Common myeloid progenitor, CD34-positive (primary cell): Measurements from ENCODE around the gene SDK1.

ENCODE experiments used
- CTCF ChIA-PET: fragments of 350-600 bp; sonication (Branson Sonifier 250); formaldehyde crosslinking; loops from one replicate; lab custom pipeline; 2021; ENCODE audit warnings: antibody characterized with exemption; lab: Charles Lee
- POLR2A ChIA-PET: fragments of 350-600 bp; sonication (Branson Sonifier 250); formaldehyde crosslinking; loops from one replicate; lab custom pipeline; 2021; ENCODE audit warnings: antibody characterized with exemption; lab: Charles Lee
- DNase-seq, 3 donors: peaks; one replicate each; pipeline versions ENCODE4 v3.0.0 to v3.0.0-alpha.2; 2013
- H3K27ac ChIP-seq, 2 experiments: 1 replicate in 1 of 2; 2 replicates in 1 of 2; pipeline ENCODE4 v1.7.0; 2013; ENCODE audit warnings: inconsistent platforms in 2 of 2, low read length in 2 of 2, mild to moderate bottlenecking in 2 of 2, low read depth in 1 of 2, moderate library complexity in 1 of 2; ENCODE audit not compliant: severe bottlenecking in 2 of 2, insufficient read depth in 1 of 2, poor library complexity in 1 of 2
- H3K27me3 ChIP-seq, 5 experiments: replicated peaks in 2 of 5; 1 replicate in 3 of 5; 2 replicates in 2 of 5; pipeline versions ENCODE4 v1.6.1 to v1.7.0; 2013; ENCODE audit warnings: low read length in 4 of 5, mild to moderate bottlenecking in 2 of 5, moderate library complexity in 2 of 5, inconsistent platforms in 1 of 5; ENCODE audit not compliant: insufficient read depth in 5 of 5, control insufficient read depth in 4 of 5
- H3K36me3 ChIP-seq, 4 experiments: 1 replicate in 2 of 4; 2 replicates in 2 of 4; pipeline versions ENCODE4 v1.6.1 to v1.7.0; 2013; ENCODE audit warnings: low read length in 3 of 4, control low read depth in 1 of 4, mild to moderate bottlenecking in 1 of 4; ENCODE audit not compliant: control insufficient read depth in 4 of 4, insufficient read depth in 4 of 4
- H3K4me1 ChIP-seq, 4 experiments: 1 replicate in 3 of 4; 2 replicates in 1 of 4; pipeline versions ENCODE4 v1.6.1 to v1.7.1; 2013; ENCODE audit warnings: low read length in 3 of 4, mild to moderate bottlenecking in 3 of 4, control low read depth in 1 of 4, inconsistent platforms in 1 of 4, moderate library complexity in 1 of 4; ENCODE audit not compliant: control insufficient read depth in 4 of 4, insufficient read depth in 4 of 4; ENCODE audit errors: control extremely low read depth in 1 of 4
- H3K4me3 ChIP-seq, 7 experiments: 1 replicate in 4 of 7; 2 replicates in 3 of 7; pipeline versions ENCODE4 v1.5.1 to v1.7.0; 2013; ENCODE audit warnings: mild to moderate bottlenecking in 7 of 7, low read length in 6 of 7, moderate library complexity in 6 of 7, inconsistent platforms in 2 of 7, low read depth in 2 of 7, control low read depth in 1 of 7; ENCODE audit not compliant: insufficient read depth in 4 of 7, control insufficient read depth in 1 of 7; ENCODE audit errors: extremely low read depth in 1 of 7
- H3K9me3 ChIP-seq, 5 experiments: 1 replicate in 4 of 5; 2 replicates in 1 of 5; pipeline versions ENCODE4 v1.6.1 to v1.7.1; 2013; ENCODE audit warnings: low read length in 4 of 5, mild to moderate bottlenecking in 2 of 5, inconsistent platforms in 1 of 5, low read depth in 1 of 5, moderate library complexity in 1 of 5; ENCODE audit not compliant: control insufficient read depth in 4 of 5, insufficient read depth in 2 of 5; ENCODE audit errors: control extremely low read depth in 1 of 5
- WGBS: methylation state at CpG from one replicate; pipeline ENCODE4 v1.1.5; 2013; ENCODE audit not compliant: insufficient coverage; 5-methylcytosine and 5-hydroxymethylcytosine counted together

Gene SDK1

GRCh38 chr7:4014346-4015050 lies 713.4 kb downstream of the SDK1 start:
- no peak for DNase-seq
- no peak overlapping the region for H3K27ac ChIP-seq
- no peak overlapping the region for H3K4me3 ChIP-seq
- ChIA-PET POLR2A (no interaction called here), CTCF (no interaction called here)
- peaks cover 0 to 9% (median 0%) of the 10 kb centered on the region in 5 experiments for H3K27me3 ChIP-seq
- peaks cover 0 to 19% (median 12%) of the 10 kb centered on the region in 5 experiments for H3K9me3 ChIP-seq
- no peaks in the 10 kb centered on the region for H3K36me3 ChIP-seq
- 87% methylated on average over 9 of the region's 13 CpGs for WGBS
- H3K4me1 ChIP-seq, result no peaks in the 10 kb centered on the region

DNA sequence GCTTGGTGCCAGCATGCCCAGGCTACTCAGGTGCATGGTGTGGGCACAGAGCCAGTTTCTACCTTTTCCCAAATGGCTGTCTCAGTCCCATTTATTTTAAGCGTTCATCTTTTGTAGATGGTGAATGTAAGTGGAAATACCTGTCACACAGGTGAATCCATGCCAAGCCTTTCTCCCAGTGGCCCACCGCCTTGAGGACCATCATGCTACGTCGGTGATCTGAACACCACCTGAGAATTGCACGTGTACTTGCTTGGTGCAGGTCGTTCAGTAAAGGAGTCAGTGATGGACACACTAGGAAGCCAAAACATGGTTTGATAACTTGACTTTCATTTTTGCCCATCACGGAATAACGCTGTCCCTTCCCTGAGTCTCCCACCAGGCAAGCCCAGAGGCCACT lies 714.3 kb downstream of the SDK1 start:
- ChIA-PET CTCF (no interaction called here), POLR2A (no interaction called here)
- Histone ChIP-seq H3K4me3 (no peak overlapping the region), H3K27me3 (peaks cover 0 to 9% (median 0%) of the 10 kb centered on the region in 5 experiments), H3K4me1 (no peaks in the 10 kb centered on the region), H3K27ac (no peak overlapping the region), H3K36me3 (no peaks in the 10 kb centered on the region), H3K9me3 (peaks cover 0 to 27% (median 20%) of the 10 kb centered on the region in 5 experiments)
- 98% methylated on average over 8 of the region's 8 CpGs for WGBS
- no peak for DNase-seq

- WGBS, result 98% methylated on average over 10 of the region's 10 CpGs
- H3K9me3 ChIP-seq, result peaks cover 0 to 27% (median 21%) of the 10 kb centered on the region in 5 experiments
- no peak overlapping the region for H3K4me3 ChIP-seq
- ChIA-PET CTCF (no interaction called here), POLR2A (no interaction called here)
- no peaks in the 10 kb centered on the region for H3K4me1 ChIP-seq
- peaks cover 0 to 8% (median 0%) of the 10 kb centered on the region in 5 experiments for H3K27me3 ChIP-seq
- DNase-seq, result no peak
- no peak overlapping the region for H3K27ac ChIP-seq
- no peaks in the 10 kb centered on the region for H3K36me3 ChIP-seq
Observed at GRCh38 chr7:4015996-4016395, 714.9 kb downstream of the SDK1 start.

GRCh38 chr7:4017081-4017480 lies 716.0 kb downstream of the SDK1 start:
- POLR2A ChIA-PET, result no interaction called here
- Histone ChIP-seq H3K4me1 (no peaks in the 10 kb centered on the region), H3K27me3 (peaks cover 0 to 2% (median 0%) of the 10 kb centered on the region in 5 experiments), H3K4me3 (no peak overlapping the region), H3K27ac (no peak overlapping the region), H3K9me3 (peaks cover 0 to 31% (median 21%) of the 10 kb centered on the region in 5 experiments), H3K36me3 (no peaks in the 10 kb centered on the region)
- DNase-seq, result no peak
- WGBS, result 98% methylated on average over 20 of the region's 21 CpGs
- CTCF ChIA-PET, result no interaction called here

DNA sequence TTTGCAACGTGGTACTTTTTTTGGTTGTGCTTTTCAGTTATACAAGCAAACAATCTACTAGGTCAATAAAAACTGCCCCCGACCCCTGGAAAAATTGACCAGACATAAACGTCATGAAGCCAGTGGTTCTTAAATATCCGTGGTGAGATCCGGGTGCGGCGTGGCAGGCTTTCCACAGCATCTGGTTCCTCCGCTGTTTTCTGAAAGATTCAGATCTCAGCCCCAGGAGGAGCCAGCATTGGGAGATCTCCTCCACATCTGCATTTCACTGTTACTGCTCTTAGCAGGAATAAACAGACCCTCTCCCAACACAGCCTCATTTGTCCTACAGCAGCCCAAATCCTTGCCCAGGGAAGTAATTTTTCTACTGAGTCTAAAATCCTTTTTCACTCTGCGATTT lies 716.7 kb downstream of the SDK1 start:
- Histone ChIP-seq H3K27me3 (no peaks in the 10 kb centered on the region), H3K9me3 (peaks cover 0 to 31% (median 21%) of the 10 kb centered on the region in 5 experiments), H3K4me3 (no peak overlapping the region), H3K4me1 (no peaks in the 10 kb centered on the region), H3K27ac (no peak overlapping the region), H3K36me3 (no peaks in the 10 kb centered on the region)
- WGBS, result 90% methylated on average over 9 of the region's 9 CpGs
- DNase-seq, result no peak
- ChIA-PET POLR2A (no interaction called here), CTCF (no interaction called here)

DNA sequence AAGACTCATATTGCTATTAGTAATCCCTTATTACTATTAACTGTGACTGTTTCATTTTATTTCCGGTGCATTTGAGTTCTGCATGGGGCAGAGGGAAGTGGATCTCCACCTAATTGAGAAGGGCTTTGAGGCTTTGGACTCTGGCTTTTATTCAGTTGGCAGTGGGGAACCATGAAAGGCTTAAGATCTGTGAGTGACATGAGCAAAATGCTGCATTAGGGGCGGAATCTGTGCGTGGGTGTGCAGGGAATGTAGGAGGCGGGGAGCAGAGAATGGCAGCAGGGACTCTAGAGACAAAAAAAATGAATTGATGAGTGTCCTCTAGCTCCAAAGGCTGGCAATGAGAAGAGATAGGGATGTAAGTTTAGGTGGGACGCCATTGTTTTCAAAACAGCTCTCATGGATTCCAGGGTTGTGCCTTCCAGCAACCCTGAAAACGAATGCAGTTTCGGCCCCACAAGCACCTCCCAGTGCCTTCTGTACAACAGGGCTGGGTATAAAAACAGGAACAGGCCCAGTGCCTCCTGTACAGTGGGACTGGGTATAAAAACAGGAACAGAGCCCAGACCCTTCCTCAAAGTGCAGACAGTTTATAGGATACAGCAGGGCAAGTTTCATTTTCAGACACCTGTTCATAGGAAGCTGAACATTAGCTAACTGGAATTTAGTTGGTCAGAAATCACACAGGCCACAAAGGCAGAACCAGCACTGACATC lies 717.7 kb downstream of the SDK1 start:
- DNase-seq, result no peak
- H3K27ac ChIP-seq, result no peak overlapping the region
- POLR2A ChIA-PET, result no interaction called here
- H3K27me3 ChIP-seq, result no peaks in the 10 kb centered on the region
- no peaks in the 10 kb centered on the region for H3K36me3 ChIP-seq
- CTCF ChIA-PET, result no interaction called here
- H3K4me1 ChIP-seq, result no peaks in the 10 kb centered on the region
- H3K9me3 ChIP-seq, result peaks cover 0 to 31% (median 21%) of the 10 kb centered on the region in 5 experiments
- WGBS, result 99% methylated on average over 6 of the region's 7 CpGs
- no peak overlapping the region for H3K4me3 ChIP-seq

- ChIA-PET POLR2A (no interaction called here), CTCF (interaction anchor here (0.6 kb wide), 1 partner anchor 18 kb away, joined by 3 read pairs; no protein-coding TSS in a partner anchor)
- WGBS, result 99% methylated on average over 9 of the region's 11 CpGs
Observed at GRCh38 chr7:4020086-4020485, 719.0 kb downstream of the SDK1 start.

More at GRCh38 chr7:4020086-4020485, 719.0 kb downstream of the SDK1 start:
- H3K4me3 ChIP-seq, result no peak overlapping the region
- peaks cover 0 to 31% (median 21%) of the 10 kb centered on the region in 5 experiments for H3K9me3 ChIP-seq
- H3K27me3 ChIP-seq, result no peaks in the 10 kb centered on the region
- no peak for DNase-seq
- no peaks in the 10 kb centered on the region for H3K36me3 ChIP-seq
- no peak overlapping the region for H3K27ac ChIP-seq
- no peaks in the 10 kb centered on the region for H3K4me1 ChIP-seq
